Measurements from ENCODE around the gene TAC4.

DNA sequence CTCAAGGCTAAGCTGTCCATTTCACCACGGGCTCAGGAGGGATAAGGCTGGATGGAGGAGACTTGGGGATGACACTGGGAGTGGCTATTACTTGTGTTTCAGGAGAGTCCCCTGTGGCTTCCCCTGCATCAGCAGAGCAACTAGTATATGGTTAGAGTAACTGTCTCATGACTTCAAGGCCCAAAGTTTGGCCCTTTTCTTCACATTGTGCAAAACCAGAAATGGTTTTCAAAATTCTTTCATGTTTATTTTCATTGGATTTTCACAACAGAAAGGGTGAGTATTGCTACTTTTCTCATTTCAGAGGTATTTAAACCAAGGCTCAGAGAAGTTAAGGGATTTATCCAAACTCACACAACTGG is 18.1 kb upstream of the TAC4 start:
- TF ChIP-seq POLR2A (IDR thresholded peaks at IDR 0.05), result no peak
- TF ChIP-seq, protein P1, sequence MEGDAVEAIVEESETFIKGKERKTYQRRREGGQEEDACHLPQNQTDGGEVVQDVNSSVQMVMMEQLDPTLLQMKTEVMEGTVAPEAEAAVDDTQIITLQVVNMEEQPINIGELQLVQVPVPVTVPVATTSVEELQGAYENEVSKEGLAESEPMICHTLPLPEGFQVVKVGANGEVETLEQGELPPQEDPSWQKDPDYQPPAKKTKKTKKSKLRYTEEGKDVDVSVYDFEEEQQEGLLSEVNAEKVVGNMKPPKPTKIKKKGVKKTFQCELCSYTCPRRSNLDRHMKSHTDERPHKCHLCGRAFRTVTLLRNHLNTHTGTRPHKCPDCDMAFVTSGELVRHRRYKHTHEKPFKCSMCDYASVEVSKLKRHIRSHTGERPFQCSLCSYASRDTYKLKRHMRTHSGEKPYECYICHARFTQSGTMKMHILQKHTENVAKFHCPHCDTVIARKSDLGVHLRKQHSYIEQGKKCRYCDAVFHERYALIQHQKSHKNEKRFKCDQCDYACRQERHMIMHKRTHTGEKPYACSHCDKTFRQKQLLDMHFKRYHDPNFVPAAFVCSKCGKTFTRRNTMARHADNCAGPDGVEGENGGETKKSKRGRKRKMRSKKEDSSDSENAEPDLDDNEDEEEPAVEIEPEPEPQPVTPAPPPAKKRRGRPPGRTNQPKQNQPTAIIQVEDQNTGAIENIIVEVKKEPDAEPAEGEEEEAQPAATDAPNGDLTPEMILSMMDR (IDR thresholded peaks at IDR 0.05), result no peak

All from esophagus squamous epithelium (tissue), 4 donors.